ENCODE results near the gene SLC2A13.

DNA sequence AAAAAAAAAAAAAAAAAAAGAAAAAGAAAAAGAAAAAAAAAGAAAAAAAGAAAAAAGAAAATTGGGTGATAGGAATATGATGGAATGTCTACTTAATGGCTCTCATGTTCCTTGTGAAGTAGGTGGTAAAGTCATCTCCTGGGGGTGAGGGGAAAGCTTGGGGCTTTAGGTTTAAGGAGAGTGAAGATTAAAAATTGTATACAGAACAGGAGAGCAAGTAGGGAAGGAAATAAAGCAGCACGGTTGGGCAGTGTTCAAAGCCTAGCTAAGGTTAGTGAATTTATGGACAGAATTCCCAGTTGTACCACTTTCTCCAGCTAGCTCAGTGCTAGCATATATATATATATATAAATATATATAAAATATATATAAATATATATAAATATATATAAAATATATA lies 40.0 kb upstream of the SLC2A13 start:
- TF ChIP-seq RXRA (IDR thresholded peaks at IDR 0.05) (no peak), JUND (IDR thresholded peaks at IDR 0.05) (no peak)
- TF ChIP-seq, protein P1, sequence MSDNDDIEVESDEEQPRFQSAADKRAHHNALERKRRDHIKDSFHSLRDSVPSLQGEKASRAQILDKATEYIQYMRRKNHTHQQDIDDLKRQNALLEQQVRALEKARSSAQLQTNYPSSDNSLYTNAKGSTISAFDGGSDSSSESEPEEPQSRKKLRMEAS (IDR thresholded peaks at IDR 0.05), result no peak
- TF ChIP-seq, protein P2, sequence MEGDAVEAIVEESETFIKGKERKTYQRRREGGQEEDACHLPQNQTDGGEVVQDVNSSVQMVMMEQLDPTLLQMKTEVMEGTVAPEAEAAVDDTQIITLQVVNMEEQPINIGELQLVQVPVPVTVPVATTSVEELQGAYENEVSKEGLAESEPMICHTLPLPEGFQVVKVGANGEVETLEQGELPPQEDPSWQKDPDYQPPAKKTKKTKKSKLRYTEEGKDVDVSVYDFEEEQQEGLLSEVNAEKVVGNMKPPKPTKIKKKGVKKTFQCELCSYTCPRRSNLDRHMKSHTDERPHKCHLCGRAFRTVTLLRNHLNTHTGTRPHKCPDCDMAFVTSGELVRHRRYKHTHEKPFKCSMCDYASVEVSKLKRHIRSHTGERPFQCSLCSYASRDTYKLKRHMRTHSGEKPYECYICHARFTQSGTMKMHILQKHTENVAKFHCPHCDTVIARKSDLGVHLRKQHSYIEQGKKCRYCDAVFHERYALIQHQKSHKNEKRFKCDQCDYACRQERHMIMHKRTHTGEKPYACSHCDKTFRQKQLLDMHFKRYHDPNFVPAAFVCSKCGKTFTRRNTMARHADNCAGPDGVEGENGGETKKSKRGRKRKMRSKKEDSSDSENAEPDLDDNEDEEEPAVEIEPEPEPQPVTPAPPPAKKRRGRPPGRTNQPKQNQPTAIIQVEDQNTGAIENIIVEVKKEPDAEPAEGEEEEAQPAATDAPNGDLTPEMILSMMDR (IDR thresholded peaks at IDR 0.05; ENCODE audit: low read depth, low read length, missing input control), result no peak
